ENCODE results near the gene SIGLEC12.

DNA sequence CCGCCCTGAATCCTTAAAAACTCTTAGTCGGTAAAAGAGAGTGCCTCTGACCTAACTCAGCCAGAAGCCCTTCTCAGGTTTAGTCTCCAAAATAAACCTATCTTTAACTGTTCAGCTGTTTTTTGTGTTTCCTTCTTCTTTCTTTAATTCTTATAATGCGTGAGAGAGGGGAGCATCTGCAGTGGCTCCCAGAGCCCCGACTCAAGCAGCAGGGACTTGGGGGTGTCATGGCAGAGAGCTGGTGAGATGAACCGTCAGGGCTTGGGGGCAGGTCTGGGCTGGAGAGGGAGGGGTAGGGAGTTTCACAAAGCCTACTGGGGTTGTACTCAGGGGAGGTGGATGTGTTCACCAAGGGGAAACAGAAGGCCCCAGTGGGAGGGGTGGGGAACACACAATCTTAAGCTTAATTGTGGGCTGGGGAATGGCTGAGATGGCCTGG is 46.6 kb upstream of the SIGLEC12 start:
- no peak for TF ChIP-seq POLR2A (IDR thresholded peaks at IDR 0.05; ENCODE audit: low read depth, low read length)
- no peak for TF ChIP-seq POLR2AphosphoS5 (IDR thresholded peaks at IDR 0.05; ENCODE audit: low read depth, low read length)
- TF ChIP-seq TAF1 (IDR thresholded peaks at IDR 0.05; ENCODE audit: borderline replicate concordance, low read depth, low read length): no peak
